ENCODE results near the gene SUMO2.
A peak's percentile ranks its signal among the peaks of the same experiment; 100 is the strongest.
"Not testable (repeated sequence)": the region's sequence is repeated elsewhere in the genome, so short reads cannot be mapped to it uniquely, and the experiment has no call there.

Gene SUMO2

DNA sequence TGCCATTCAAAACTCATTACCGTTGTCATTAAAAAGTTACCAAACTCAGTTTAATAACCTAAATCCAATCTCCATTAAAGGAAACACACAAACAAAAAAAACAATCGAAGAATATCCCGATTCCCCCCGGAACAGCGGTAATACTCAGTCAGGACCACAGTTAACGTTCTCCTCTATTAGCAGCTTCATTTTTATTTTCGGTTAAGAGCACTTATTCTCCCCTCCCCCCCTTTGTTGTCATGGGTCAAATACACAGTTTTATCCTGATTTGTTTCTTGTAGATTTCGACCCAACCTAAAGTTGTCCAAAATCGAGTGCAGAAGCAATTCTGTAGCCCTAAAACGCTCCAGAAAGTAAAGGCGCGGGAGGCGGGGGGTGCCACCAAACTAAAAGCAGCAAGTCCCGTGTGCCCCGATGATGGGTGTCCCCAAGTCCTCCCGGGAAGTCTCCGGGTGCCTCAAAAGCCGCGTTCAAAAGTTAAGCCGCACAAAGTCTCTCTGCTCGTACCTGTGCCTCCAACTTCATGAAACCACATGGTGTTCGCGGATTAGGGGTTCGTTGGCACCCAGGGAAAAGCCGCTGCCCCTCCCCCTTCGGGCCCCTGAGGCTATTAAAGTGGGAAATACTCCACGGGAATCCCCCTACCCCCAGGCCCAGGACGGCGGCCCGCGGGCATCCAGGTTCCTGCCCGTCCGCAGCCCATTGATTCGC is 996 bp downstream of the SUMO2 start:
- DNase-seq (ENCODE audit: low read depth) = no peak

DNA sequence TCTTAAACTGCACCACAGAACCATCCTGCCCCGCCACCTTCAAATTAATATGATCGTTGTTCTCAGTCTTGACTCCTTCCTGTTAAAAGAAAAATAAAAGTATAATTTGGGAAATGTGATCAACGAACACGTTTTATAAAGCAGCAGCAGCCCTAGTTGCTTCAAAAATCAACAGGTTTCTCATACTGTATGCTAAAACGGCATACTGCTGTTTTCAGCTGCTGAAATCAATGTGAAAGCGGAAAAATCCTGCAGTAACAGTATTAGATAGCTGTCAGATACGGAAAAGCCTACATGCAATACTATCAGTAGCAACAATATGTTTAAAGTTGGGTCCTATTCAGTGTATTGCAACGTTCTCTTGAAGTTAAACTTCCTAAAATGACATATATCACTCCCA is 1.6 kb downstream of the SUMO2 start:
- DNase-seq (ENCODE audit: low read depth) = no peak

DNA sequence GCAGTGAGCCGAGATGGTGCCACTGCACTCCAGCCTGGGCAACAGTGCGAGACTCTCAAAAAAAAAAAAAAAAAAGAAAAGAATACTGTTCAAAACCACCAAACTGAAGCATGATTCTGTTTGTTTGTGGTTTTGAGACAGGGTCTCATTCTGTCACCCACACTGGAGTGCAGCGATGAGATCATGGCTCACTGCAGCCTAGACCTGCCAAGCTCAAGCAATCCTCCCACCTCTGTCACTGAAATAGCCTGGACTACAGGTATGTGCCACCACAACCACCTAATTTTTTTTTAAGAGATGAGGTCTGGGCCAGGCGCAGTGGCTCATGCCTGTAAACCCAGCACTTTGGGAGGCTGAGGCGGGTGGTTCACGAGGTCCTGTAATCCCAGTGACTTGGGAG is 4.3 kb downstream of the SUMO2 start:
- DNase-seq (ENCODE audit: low read depth) = no peak

DNA sequence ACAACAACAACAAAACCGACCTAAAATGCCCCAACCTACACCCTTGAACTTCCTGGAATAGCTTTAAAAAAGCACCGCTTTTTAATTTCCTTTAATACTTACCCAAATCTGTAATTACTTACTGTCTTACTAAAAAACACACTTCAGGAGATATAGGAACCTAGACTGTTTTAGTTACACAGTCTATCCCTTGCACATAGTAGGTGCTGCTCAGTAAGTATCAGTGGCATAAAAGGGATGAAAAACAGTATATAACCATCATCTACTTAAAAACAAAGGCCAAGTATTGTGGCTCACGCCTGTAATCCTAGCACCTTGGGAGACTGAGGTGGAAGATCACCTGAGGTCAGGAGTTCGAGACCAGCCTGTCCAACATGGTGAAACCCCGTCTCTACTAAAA is 6.1 kb downstream of the SUMO2 start:
- no peak for DNase-seq (ENCODE audit: low read depth)

- DNase-seq (ENCODE audit: low read depth) = no peak
Measured at GRCh38 chr17:75174996-75175395, 7.8 kb downstream of the SUMO2 start.

- DNase-seq (ENCODE audit: low read depth) = no peak
Measured at GRCh38 chr17:75173526-75173925, 9.2 kb downstream of the SUMO2 start.

DNA sequence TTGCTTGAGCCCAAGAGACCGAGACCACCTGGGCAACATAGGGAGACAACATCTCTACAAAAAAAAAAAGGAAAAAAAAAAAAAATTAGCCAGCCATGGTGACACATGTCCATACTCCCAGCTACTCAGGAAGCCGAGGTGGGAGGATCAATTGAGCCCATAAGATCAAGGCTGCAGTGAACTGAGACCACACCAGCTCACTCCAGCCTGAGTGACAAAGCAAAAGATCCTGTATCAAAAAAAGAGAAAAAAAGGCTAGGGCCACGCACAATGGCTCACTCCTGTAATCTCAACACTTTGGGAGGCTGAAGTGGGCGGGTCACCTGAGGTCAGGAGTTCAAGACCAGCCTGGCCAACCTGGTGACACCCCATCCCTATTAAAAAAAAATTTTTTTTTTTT is 13.8 kb downstream of the SUMO2 start:
- no peak for DNase-seq (ENCODE audit: low read depth)

- not testable (repeated sequence) for DNase-seq (ENCODE audit: low read depth)
Measured at GRCh38 chr17:75164606-75165005, 18.2 kb downstream of the SUMO2 start.

DNA sequence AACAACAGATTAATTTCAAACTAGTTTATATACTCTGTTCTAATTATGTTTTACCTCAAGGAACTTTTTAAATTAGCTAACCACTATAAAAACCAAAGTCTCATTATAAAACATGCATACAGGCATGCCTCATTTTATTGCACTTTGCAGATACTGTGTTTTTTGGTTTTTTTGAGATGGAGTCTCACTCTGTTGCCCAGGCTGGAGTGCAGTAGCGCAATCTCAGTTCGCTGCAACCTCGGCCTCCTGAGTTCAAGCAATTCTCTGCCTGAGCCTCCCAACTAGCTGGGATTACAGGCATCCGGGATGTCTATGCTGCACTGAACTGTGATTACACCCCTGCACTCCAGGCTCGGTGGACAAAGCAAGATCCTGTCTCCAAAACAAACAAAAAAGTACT is 19.7 kb downstream of the SUMO2 start:
- no peak for DNase-seq (ENCODE audit: low read depth)

- DNase-seq (ENCODE audit: low read depth) = no peak
Measured at GRCh38 chr17:75160211-75160610, 22.5 kb downstream of the SUMO2 start.

GRCh38 chr17:75159196-75160031 is 23.3 kb downstream of the SUMO2 start:
- DNase-seq (ENCODE audit: low read depth) = no peak

DNA sequence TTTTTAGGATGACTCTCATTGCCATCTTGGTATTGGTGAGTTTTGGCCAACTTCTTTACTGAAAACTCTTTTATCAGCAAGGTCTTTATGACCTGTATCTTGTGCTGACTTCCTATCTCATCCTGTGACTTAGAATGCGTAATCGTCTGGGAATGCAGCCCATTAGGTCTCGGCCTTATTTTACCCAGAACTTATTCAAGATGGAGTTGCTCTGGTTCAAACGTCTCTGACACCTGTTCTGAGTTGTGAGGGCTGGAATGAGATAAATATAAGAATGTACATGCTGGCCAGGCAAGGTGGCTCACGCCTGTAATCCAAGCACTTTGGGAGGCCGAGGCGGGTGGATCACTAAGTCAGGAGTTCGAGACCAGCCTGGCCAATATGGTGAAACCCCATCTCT is 24.3 kb downstream of the SUMO2 start:
- not testable (repeated sequence) for DNase-seq (ENCODE audit: low read depth)

DNA sequence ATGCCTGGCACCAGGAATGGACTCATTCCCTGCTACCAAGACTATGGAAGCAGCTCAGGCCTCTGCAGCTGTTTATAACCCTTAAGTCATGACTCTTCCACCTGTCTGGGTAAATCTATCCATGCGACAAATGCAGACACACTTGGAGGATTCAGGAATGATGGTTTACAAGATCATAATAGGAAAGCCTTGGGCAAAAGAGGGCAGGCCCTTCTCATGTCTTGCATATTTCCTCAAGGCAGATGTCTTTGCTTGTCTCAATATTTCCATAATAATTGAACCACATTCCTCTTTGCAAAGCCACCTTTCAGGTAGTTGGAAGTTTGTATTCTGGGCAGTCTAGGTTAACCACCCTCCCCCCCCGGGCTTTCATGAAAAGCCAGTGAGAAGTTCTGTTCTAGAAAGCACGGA is 27.6 kb downstream of the SUMO2 start:
- no peak for DNase-seq (ENCODE audit: low read depth)

GRCh38 chr17:75154195-75155106 is 28.3 kb downstream of the SUMO2 start, which contains the start of gene JPT1:
Gene JPT1 (minus strand): TSS chr17:75154512. CDS start chr17:75154397, 115 bp downstream.
- peak; percentile 87 for DNase-seq (ENCODE audit: low read depth)

GRCh38 chr17:75153780-75154194 is 29.0 kb downstream of the SUMO2 start:
- DNase-seq (ENCODE audit: low read depth) = no peak

GRCh38 chr17:75152922-75153779 is 29.6 kb downstream of the SUMO2 start:
- no peak for DNase-seq (ENCODE audit: low read depth)

GRCh38 chr17:75152523-75152921 is 30.2 kb downstream of the SUMO2 start:
- no peak for DNase-seq (ENCODE audit: low read depth)

DNA sequence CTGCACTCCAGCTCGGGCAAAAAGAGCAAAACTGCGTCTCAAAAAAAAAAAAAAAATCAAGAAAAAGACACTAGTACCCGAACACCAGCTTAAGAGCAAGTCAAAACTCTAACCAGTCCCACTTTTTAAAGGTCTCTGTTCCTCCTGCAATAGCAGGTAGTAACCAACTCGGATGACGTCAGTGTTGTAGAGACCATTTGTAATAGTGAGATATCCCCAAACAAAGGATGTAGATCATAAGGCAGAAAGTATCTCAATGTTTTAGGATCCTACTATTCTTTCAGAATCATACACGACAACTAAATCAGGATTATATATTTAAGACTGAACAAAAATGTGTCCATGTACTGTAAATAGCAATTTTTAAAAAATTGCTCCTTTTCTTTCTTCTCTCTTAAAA is 30.8 kb downstream of the SUMO2 start:
- no peak for DNase-seq (ENCODE audit: low read depth)

GRCh38 chr17:75147878-75148546 is 34.7 kb downstream of the SUMO2 start:
- no peak for DNase-seq (ENCODE audit: low read depth)

DNA sequence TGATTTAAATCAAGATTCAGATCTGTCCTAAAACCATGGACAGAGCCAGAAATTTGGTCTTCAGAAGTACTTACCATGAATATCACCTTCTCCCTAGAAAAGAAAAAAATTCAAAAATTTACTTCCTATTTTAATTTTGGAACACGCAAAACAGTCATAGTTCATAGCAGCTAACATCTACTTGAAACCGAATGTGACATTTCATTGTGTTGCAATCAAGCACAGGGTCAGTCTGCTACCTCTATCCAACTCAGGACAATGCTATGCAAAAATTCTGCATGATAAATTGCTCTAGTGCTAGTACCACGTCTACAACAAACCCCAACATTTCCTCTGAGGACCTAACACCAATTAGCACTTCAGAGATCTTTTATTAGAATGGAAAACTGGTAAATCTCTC is 36.2 kb downstream of the SUMO2 start:
- DNase-seq (ENCODE audit: low read depth) = no peak

Data from GM04503 (cell line).